ENCODE results near the gene CDK18. TPM values are rescaled to one million over a fixed set of nuclear protein-coding genes. Genes with fewer than 3 reads are reported as not detected.

Gene CDK18
- total RNA-seq, result 25.7 TPM
- polyA plus RNA-seq (ENCODE audit: insufficient read depth, low read depth, low replicate concordance), result 36.3 TPM
- long read RNA-seq, donor 1, partial matches to known transcripts, result 0 of 4 reads
- long read RNA-seq, donor 1, other reads (novel, unspliced or antisense), result 0 of 4 reads
- long read RNA-seq, donor 2, partial matches to known transcripts, result 0 of 3 reads
- long read RNA-seq, donor 2, other reads (novel, unspliced or antisense), result 0 of 3 reads
- long read RNA-seq, donor 3, partial matches to known transcripts, result 10 of 18 reads
- long read RNA-seq, donor 3, other reads (novel, unspliced or antisense), result 0 of 18 reads
- long read RNA-seq, donor 4, result 0 reads
- long read RNA-seq, donor 5, result 0 reads
- long read RNA-seq, donor 6, partial matches to known transcripts, result 0 of 2 reads
- long read RNA-seq, donor 6, other reads (novel, unspliced or antisense), result 0 of 2 reads
- long read RNA-seq, donor 7, partial matches to known transcripts, result 4 of 20 reads
- long read RNA-seq, donor 7, other reads (novel, unspliced or antisense), result 14 of 20 reads
- long read RNA-seq, donor 8, result 0 reads
- long read RNA-seq, donor 9, partial matches to known transcripts, result 0 of 1 reads
- long read RNA-seq, donor 9, other reads (novel, unspliced or antisense), result 0 of 1 reads
- long read RNA-seq, donor 10, partial matches to known transcripts, result 0 of 5 reads
- long read RNA-seq, donor 10, other reads (novel, unspliced or antisense), result 0 of 5 reads

DNA sequence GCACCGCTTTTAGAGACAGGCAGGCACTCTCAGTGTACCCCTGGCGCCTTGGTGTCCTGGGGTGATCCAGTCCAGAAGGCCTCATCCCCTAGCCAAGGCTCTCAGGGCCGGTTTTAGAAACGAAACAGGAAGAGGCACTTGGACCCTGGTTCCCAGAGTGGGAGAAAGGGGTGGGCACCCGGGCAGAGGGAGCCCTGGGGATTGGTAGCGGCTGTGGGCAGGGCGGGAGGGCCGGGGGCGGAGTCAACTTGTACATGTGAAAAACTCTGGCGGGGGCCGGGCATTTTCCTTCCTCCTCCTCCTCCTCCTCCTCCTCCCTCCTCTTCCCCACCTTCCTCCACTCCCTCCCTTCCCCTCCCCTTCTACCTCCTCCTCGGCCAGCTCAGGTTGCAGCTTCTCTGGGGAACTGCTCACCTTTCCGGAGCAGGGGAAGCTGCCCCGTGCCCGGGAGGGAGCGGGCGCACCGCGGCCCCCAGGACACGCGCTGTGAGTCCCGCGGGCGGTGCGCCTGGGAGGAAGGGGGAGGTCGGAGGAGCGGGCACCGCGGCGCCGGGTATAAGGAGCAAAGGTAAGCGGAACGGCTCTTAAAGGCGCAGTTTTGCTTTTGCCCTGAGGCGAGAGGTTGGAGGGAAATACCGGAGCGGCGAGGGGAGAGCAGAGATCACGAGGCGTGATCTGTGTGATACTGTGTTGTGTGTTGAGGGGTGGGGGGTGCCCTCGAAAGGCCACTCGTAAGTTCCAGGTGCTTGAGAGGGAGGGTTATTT lies at the start of gene CDK18:
Gene CDK18, plus strand, starts transcription at position 359 of the 765 bp plus-strand sequence. CDS start 18,499 bp downstream, outside the sequence.
- DNase-seq (peak; percentile 94 to 97 (median 95)), FAIRE-seq (no peak)
- Histone ChIP-seq H3K9ac (ENCODE audit: low read length in 3 of 3) (peak within 1 kb of the TSS; percentile 67 to 95 (median 92)), H3K4me1 (ENCODE audit: control insufficient read depth in 2 of 3, insufficient read depth in 2 of 3, low read depth in 1 of 3, low read length in 3 of 3) (peaks cover 0 to 23% (median 18%) of the 10 kb centered on the region in 3 donors), H3K4me3 (ENCODE audit: low read length in 3 of 3) (peak within 1 kb of the TSS; percentile 67 to 90 (median 75)), H3K9me3 (ENCODE audit: control insufficient read depth in 2 of 3, insufficient read depth in 1 of 3, low read length in 3 of 3) (no peaks in the 10 kb centered on the region), H3K36me3 (ENCODE audit: control insufficient read depth in 2 of 3, insufficient read depth in 3 of 3, low read length in 3 of 3) (no peaks in the 10 kb centered on the region), H3K27me3 (ENCODE audit: control insufficient read depth, insufficient read depth, low read length) (no peaks in the 10 kb centered on the region), H3K27ac (ENCODE audit: low read depth in 2 of 2, low read length in 2 of 2) (peak within 1 kb of the TSS; percentile 83 to 85)
- TF ChIP-seq, protein P1, sequence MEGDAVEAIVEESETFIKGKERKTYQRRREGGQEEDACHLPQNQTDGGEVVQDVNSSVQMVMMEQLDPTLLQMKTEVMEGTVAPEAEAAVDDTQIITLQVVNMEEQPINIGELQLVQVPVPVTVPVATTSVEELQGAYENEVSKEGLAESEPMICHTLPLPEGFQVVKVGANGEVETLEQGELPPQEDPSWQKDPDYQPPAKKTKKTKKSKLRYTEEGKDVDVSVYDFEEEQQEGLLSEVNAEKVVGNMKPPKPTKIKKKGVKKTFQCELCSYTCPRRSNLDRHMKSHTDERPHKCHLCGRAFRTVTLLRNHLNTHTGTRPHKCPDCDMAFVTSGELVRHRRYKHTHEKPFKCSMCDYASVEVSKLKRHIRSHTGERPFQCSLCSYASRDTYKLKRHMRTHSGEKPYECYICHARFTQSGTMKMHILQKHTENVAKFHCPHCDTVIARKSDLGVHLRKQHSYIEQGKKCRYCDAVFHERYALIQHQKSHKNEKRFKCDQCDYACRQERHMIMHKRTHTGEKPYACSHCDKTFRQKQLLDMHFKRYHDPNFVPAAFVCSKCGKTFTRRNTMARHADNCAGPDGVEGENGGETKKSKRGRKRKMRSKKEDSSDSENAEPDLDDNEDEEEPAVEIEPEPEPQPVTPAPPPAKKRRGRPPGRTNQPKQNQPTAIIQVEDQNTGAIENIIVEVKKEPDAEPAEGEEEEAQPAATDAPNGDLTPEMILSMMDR (IDR thresholded peaks at IDR 0.05; ENCODE audit: borderline replicate concordance, extremely low read depth, insufficient read depth), result no peak
- intact Hi-C loops (cut with DNase I), result no loop called here

DNA sequence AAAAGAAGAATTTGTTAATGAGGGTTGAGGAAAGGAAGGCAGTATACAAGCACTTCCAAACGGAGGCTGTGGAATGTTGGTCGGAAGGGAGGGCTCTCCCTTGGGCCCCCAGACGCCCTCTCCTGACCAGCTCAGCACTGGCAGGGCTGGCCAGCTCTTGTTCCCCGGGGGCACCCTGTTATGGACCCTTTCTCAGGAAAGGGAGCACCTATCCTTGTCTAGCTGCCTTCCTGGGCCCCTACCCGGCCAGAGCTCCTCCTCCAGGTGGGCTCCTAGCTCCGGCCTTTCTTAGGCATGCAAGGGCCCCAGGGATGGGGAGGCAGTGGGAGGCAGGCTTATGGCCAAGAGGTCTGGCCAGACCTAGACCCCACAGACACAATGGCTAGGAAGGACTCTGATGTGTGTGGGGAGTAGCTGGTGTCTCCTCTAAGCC lies 49.5 kb upstream of the CDK18 start:
- Histone ChIP-seq H3K27me3 (ENCODE audit: control insufficient read depth, insufficient read depth, low read length) (peaks cover 10% of the 10 kb centered on the region), H3K36me3 (ENCODE audit: control insufficient read depth in 2 of 3, insufficient read depth in 3 of 3, low read length in 3 of 3) (no peaks in the 10 kb centered on the region), H3K4me3 (ENCODE audit: low read length in 3 of 3) (no peak overlapping the region), H3K9ac (ENCODE audit: low read length in 3 of 3) (no peak overlapping the region), H3K27ac (ENCODE audit: low read depth in 2 of 2, low read length in 2 of 2) (no peak overlapping the region), H3K9me3 (ENCODE audit: control insufficient read depth in 2 of 3, insufficient read depth in 1 of 3, low read length in 3 of 3) (no peaks in the 10 kb centered on the region), H3K4me1 (ENCODE audit: control insufficient read depth in 2 of 3, insufficient read depth in 2 of 3, low read depth in 1 of 3, low read length in 3 of 3) (peaks cover 0 to 7% (median 0%) of the 10 kb centered on the region in 3 donors)
- TF ChIP-seq, protein P1 (IDR thresholded peaks at IDR 0.05; ENCODE audit: borderline replicate concordance, extremely low read depth, insufficient read depth), result no peak
- DNase-seq (peak in 3 of 5 donors; percentile 57 to 65 (median 60)), FAIRE-seq (no peak)
- intact Hi-C loops (cut with DNase I), result no loop called here

DNA sequence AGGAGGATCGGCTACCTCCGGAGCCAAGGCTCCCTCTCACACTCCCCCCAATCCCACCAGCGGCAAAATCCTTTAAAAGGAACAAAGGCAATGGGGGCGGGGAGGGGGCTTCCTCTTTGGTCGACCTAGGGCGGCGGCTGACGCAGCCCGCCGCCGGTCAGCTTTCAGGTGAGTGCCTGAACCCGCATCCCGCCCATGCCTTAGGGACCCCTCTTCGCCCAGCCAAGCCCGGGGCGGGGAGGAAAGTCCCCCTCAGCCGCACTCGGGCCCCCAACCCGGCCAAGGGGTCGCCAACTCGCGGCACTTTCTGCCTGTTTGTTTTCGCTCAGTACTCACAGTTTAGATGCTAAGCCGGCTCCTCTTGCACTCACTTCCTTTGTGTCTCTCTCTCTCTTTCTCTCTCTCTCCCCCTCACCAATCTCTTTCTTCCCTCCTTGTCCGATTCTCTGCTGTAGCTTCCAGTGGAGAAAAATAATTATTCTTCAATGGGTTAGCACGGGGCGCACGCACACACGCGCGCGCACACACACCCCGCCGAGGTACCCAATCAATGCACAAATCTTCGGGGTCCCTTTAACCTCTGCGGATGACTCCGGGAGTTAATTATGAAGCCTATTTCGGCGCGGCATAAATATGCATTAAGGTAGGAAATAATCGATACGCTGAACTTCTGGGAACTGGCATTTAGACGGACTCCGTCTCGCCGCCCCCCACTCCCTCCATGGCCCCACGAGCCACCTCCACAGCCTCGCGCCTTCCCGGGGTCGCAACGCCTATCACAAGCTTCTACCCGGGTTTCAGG lies 48.7 kb upstream of the CDK18 start, which contains the start of gene BLACAT1:
Gene BLACAT1, minus strand, starts transcription at position 465 of the 802 bp plus-strand sequence.
- H3K27ac ChIP-seq (ENCODE audit: low read depth in 2 of 2, low read length in 2 of 2), result no peak within 1 kb of the TSS
- H3K4me3 ChIP-seq (ENCODE audit: low read length in 3 of 3), result peak within 1 kb of the TSS in 1 of 3 donors; percentile 3
- H3K36me3 ChIP-seq (ENCODE audit: control insufficient read depth in 2 of 3, insufficient read depth in 3 of 3, low read length in 3 of 3), result no peaks in the 10 kb centered on the region
- no peaks in the 10 kb centered on the region for H3K9me3 ChIP-seq (ENCODE audit: control insufficient read depth in 2 of 3, insufficient read depth in 1 of 3, low read length in 3 of 3)
- no peak within 1 kb of the TSS for H3K9ac ChIP-seq (ENCODE audit: low read length in 3 of 3)
- peaks cover 10% of the 10 kb centered on the region for H3K27me3 ChIP-seq (ENCODE audit: control insufficient read depth, insufficient read depth, low read length)
- intact Hi-C loops (cut with DNase I), result no loop called here
- peak in 1 of 5 donors; percentile 39 for DNase-seq
- no peak for FAIRE-seq
- peaks cover 0 to 2% (median 0%) of the 10 kb centered on the region in 3 donors for H3K4me1 ChIP-seq (ENCODE audit: control insufficient read depth in 2 of 3, insufficient read depth in 2 of 3, low read depth in 1 of 3, low read length in 3 of 3)
- TF ChIP-seq, protein P1 (IDR thresholded peaks at IDR 0.05; ENCODE audit: borderline replicate concordance, extremely low read depth, insufficient read depth), result no peak
